ENCODE data around the gene SLC38A4. TPM values are rescaled to one million over a fixed set of nuclear protein-coding genes. Genes with fewer than 3 reads are reported as not detected.

Gene SLC38A4
- total RNA-seq = 1 to 10 TPM; 1.3 to 5.6 TPM

GRCh38 chr12:46825591-46826414 is at the start of gene SLC38A4:
TSS of gene SLC38A4 (minus strand) at chr12:46825997. CDS start at chr12:46793071, 32,926 bp downstream.
- DNase-seq (ENCODE audit: low spot score) = no peak
- H3K36me3 ChIP-seq = no peaks in the 10 kb centered on the region
- no peaks in the 10 kb centered on the region for H3K4me1 ChIP-seq (replicated peaks)
- WGBS = 16% methylated on average over 29 of the region's 29 CpGs
- no peaks in the 10 kb centered on the region for H3K27me3 ChIP-seq (replicated peaks; ENCODE audit: insufficient read depth)
- no peaks in the 10 kb centered on the region for H3K9me3 ChIP-seq
- H3K27ac ChIP-seq = no peak within 1 kb of the TSS
- intact Hi-C loops (cut with DNase I) = no loop called here
- H3K4me3 ChIP-seq = no peak within 1 kb of the TSS
- TF ChIP-seq POLR2A (IDR thresholded peaks at IDR 0.05) (no peak), POLR2AphosphoS5 (IDR thresholded peaks at IDR 0.05) (no peak), CTCF (IDR thresholded peaks at IDR 0.05) (no peak)

- H3K4me1 ChIP-seq (replicated peaks) = no peaks in the 10 kb centered on the region
- intact Hi-C loops (cut with DNase I) = no loop called here
- no peak overlapping the region for H3K27ac ChIP-seq
- WGBS = 81% methylated on average over 1 of the region's 1 CpG
- H3K4me3 ChIP-seq = no peak overlapping the region
- TF ChIP-seq POLR2AphosphoS5 (IDR thresholded peaks at IDR 0.05) = no peak
- no peak for TF ChIP-seq POLR2A (IDR thresholded peaks at IDR 0.05)
- no peak for TF ChIP-seq CTCF (IDR thresholded peaks at IDR 0.05)
- H3K9me3 ChIP-seq = no peaks in the 10 kb centered on the region
- no peak for DNase-seq (ENCODE audit: low spot score)
- H3K36me3 ChIP-seq = no peaks in the 10 kb centered on the region
- no peaks in the 10 kb centered on the region for H3K27me3 ChIP-seq (replicated peaks; ENCODE audit: insufficient read depth)
These were observed 49.3 kb upstream of the SLC38A4 start for GRCh38 chr12:46875095-46875494.

- H3K9me3 ChIP-seq = no peaks in the 10 kb centered on the region
- H3K4me1 ChIP-seq (replicated peaks) = no peaks in the 10 kb centered on the region
- TF ChIP-seq POLR2AphosphoS5 (IDR thresholded peaks at IDR 0.05) = no peak
- TF ChIP-seq CTCF (IDR thresholded peaks at IDR 0.05) = no peak
- no peak for TF ChIP-seq POLR2A (IDR thresholded peaks at IDR 0.05)
- no peak overlapping the region for H3K27ac ChIP-seq
- H3K27me3 ChIP-seq (replicated peaks; ENCODE audit: insufficient read depth) = no peaks in the 10 kb centered on the region
- 74% methylated on average over 3 of the region's 3 CpGs for WGBS
- H3K4me3 ChIP-seq = no peak overlapping the region
- no peaks in the 10 kb centered on the region for H3K36me3 ChIP-seq
- no peak for DNase-seq (ENCODE audit: low spot score)
- intact Hi-C loops (cut with DNase I) = no loop called here
These were observed 48.8 kb upstream of the SLC38A4 start for GRCh38 chr12:46874642-46875041.

GRCh38 chr12:46872135-46872534 is 46.3 kb upstream of the SLC38A4 start:
- Histone ChIP-seq H3K4me3 (no peak overlapping the region), H3K36me3 (no peaks in the 10 kb centered on the region), H3K9me3 (no peaks in the 10 kb centered on the region), H3K27ac (no peak overlapping the region), H3K4me1 (replicated peaks) (no peaks in the 10 kb centered on the region), H3K27me3 (replicated peaks; ENCODE audit: insufficient read depth) (no peaks in the 10 kb centered on the region)
- TF ChIP-seq POLR2AphosphoS5 (IDR thresholded peaks at IDR 0.05) = no peak
- TF ChIP-seq POLR2A (IDR thresholded peaks at IDR 0.05) = no peak
- no peak for TF ChIP-seq CTCF (IDR thresholded peaks at IDR 0.05)
- DNase-seq (ENCODE audit: low spot score) = no peak
- intact Hi-C loops (cut with DNase I) = no loop called here
- WGBS = 82% methylated on average over 4 of the region's 4 CpGs

GRCh38 chr12:46865311-46865710 is 39.5 kb upstream of the SLC38A4 start:
- Histone ChIP-seq H3K4me3 (no peak overlapping the region), H3K27ac (no peak overlapping the region), H3K4me1 (replicated peaks) (no peaks in the 10 kb centered on the region), H3K36me3 (no peaks in the 10 kb centered on the region), H3K27me3 (replicated peaks; ENCODE audit: insufficient read depth) (no peaks in the 10 kb centered on the region), H3K9me3 (no peaks in the 10 kb centered on the region)
- intact Hi-C loops (cut with DNase I) = no loop called here
- DNase-seq (ENCODE audit: low spot score) = no peak
- TF ChIP-seq POLR2AphosphoS5 (IDR thresholded peaks at IDR 0.05) (no peak), CTCF (IDR thresholded peaks at IDR 0.05) (no peak), POLR2A (IDR thresholded peaks at IDR 0.05) (no peak)
